ENCODE results near the gene FAM171A1.
A peak's percentile ranks its signal among the peaks of the same experiment; 100 is the strongest.

The FAM171A1 gene

DNA sequence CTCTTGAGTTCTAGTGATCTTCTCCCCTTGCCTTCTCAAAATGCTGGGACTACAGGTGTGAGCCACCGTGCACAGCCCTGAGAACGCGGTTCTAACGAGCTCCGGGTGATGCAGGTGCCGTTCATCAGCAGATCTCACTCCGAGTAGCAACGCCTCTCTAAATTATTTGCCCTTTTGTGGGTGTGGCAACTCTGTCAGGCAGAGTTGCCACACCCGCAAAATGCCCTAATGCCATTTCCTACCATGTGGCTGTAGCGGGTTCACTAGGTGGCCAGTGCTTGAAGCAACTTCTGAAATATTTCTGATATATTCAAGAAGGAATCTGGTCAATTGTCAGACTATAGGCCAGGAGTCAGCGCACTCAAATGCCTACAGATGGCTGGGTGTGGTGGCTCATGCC is 139.7 kb downstream of the FAM171A1 start:
- TF ChIP-seq, protein P1, sequence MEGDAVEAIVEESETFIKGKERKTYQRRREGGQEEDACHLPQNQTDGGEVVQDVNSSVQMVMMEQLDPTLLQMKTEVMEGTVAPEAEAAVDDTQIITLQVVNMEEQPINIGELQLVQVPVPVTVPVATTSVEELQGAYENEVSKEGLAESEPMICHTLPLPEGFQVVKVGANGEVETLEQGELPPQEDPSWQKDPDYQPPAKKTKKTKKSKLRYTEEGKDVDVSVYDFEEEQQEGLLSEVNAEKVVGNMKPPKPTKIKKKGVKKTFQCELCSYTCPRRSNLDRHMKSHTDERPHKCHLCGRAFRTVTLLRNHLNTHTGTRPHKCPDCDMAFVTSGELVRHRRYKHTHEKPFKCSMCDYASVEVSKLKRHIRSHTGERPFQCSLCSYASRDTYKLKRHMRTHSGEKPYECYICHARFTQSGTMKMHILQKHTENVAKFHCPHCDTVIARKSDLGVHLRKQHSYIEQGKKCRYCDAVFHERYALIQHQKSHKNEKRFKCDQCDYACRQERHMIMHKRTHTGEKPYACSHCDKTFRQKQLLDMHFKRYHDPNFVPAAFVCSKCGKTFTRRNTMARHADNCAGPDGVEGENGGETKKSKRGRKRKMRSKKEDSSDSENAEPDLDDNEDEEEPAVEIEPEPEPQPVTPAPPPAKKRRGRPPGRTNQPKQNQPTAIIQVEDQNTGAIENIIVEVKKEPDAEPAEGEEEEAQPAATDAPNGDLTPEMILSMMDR (conservative IDR thresholded peaks at IDR 0.05; ENCODE audit: control insufficient read depth, insufficient read depth, low read depth, low read length), result no peak
- no peak for DNase-seq (ENCODE audit: low read depth)
- no peak overlapping the region for H3K4me3 ChIP-seq (ENCODE audit: control insufficient read depth, low read depth, low read length)

GRCh38 chr10:15230257-15230656 is 140.8 kb downstream of the FAM171A1 start:
- TF ChIP-seq, protein P1 (conservative IDR thresholded peaks at IDR 0.05; ENCODE audit: control insufficient read depth, insufficient read depth, low read depth, low read length), result no peak
- DNase-seq (ENCODE audit: low read depth), result no peak

GRCh38 chr10:15229268-15229667 is 141.8 kb downstream of the FAM171A1 start:
- TF ChIP-seq, protein P1 (conservative IDR thresholded peaks at IDR 0.05; ENCODE audit: control insufficient read depth, insufficient read depth, low read depth, low read length), result no peak
- H3K4me3 ChIP-seq (ENCODE audit: control insufficient read depth, low read depth, low read length), result no peak overlapping the region
- no peak for DNase-seq (ENCODE audit: low read depth)

More at GRCh38 chr10:15230257-15230656, 140.8 kb downstream of the FAM171A1 start:
- H3K4me3 ChIP-seq (ENCODE audit: control insufficient read depth, low read depth, low read length), result no peak overlapping the region

- TF ChIP-seq, protein P1 (conservative IDR thresholded peaks at IDR 0.05; ENCODE audit: control insufficient read depth, insufficient read depth, low read depth, low read length), result no peak
- no peak overlapping the region for H3K4me3 ChIP-seq (ENCODE audit: control insufficient read depth, low read depth, low read length)
- no peak for DNase-seq (ENCODE audit: low read depth)
Observed at GRCh38 chr10:15228426-15228825, 142.7 kb downstream of the FAM171A1 start.

DNA sequence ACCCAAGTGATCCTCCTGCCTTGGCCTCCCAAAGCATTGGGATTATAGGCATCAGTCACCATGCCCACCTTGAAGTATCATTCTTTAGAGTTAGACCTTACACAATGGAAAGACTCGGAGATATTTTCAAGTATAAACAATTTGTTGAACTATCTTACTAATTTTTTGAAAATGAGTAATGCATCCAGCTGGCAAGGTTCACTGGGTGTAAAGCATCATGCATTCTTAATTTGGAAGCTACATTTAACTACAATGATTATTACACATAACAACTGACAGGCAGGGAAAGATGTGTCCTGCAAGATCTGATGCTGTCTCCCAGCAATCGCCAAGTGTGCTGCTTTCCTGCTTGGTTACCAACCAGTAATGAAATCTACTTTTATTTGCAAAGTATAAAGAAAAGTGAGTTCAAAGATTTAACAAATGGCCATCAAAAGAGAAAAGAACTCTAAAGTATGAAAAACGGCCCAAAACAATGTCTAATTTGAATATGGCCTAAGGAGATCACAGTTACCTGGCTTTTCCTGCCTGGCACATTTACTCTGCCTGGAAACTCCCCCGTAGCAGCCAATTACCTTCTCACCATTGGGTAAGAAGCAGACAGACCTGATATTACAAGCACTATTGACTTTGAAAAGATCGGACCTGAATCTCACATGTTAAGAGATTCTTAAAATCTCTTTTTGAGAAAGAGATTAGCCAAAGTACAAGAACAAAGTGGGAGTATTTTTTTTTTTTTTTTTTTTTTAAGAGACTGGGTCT is 143.3 kb downstream of the FAM171A1 start:
- peak; percentile 62 for DNase-seq (ENCODE audit: low read depth)
- TF ChIP-seq, protein P1 (conservative IDR thresholded peaks at IDR 0.05; ENCODE audit: control insufficient read depth, insufficient read depth, low read depth, low read length), result no peak
- no peak overlapping the region for H3K4me3 ChIP-seq (ENCODE audit: control insufficient read depth, low read depth, low read length)

GRCh38 chr10:15225511-15225910 is 145.6 kb downstream of the FAM171A1 start:
- TF ChIP-seq, protein P1 (conservative IDR thresholded peaks at IDR 0.05; ENCODE audit: control insufficient read depth, insufficient read depth, low read depth, low read length), result no peak
- H3K4me3 ChIP-seq (ENCODE audit: control insufficient read depth, low read depth, low read length), result no peak overlapping the region
- no peak for DNase-seq (ENCODE audit: low read depth)

Measured in fibroblast of mammary gland (primary cell).